Thoracic aorta (tissue), 2 donors: ENCODE data around the gene EMX2. TPM values are rescaled to one million over a fixed set of nuclear protein-coding genes. Genes with fewer than 3 reads are reported as not detected.

Experiments used
- ATAC-seq: fragments of 150-250 bp; one replicate; pipeline ENCODE4 v1.8.0; 2017; ENCODE audit warnings: low read depth; ENCODE audit not compliant: insufficient number of reproducible peaks, low FRiP score
- DNase-seq: peaks from one replicate; pipeline ENCODE4 v3.0.0-alpha.2; 2020; ENCODE audit warnings: low spot score
- H3K27ac ChIP-seq, 2 donors: fragments of 200-600 bp; sonication (generic); 1 replicate in 1 of 2; 2 replicates in 1 of 2; pipeline ENCODE4 v1.5.1; 2016; ENCODE audit warnings: mild to moderate bottlenecking in 2 of 2, moderate library complexity in 2 of 2
- H3K27me3 ChIP-seq: fragments of 200-600 bp; sonication (generic); replicated peaks from 2 replicates; pipeline ENCODE4 v1.6.0; 2016; ENCODE audit warnings: mild to moderate bottlenecking; ENCODE audit not compliant: insufficient read depth
- H3K36me3 ChIP-seq: fragments of 200-600 bp; sonication (generic); one replicate; pipeline ENCODE4 v1.5.1; 2016
- H3K4me1 ChIP-seq, 2 donors: fragments of 200-600 bp; sonication (generic); 1 replicate in 1 of 2; 2 replicates in 1 of 2; pipeline versions ENCODE4 v1.5.1 to v1.6.0; 2016; ENCODE audit warnings: low read depth in 2 of 2, mild to moderate bottlenecking in 1 of 2; ENCODE audit not compliant: control insufficient read depth in 1 of 2
- H3K4me3 ChIP-seq: fragments of 200-600 bp; sonication (generic); 2 replicates; pipeline ENCODE4 v1.5.1; 2016; ENCODE audit warnings: mild to moderate bottlenecking
- H3K9me3 ChIP-seq: fragments of 200-600 bp; sonication (generic); 2 replicates; pipeline ENCODE4 v1.5.1; 2016
- total RNA-seq, 2 donors: library from RNA; depleted of rRNA; stranded (reverse); fragments of >200 nt; gene quantifications; one replicate each; pipeline versions ENCODE4 v1.1.0 to v1.2.3, GENCODE V29; 2016
- TF ChIP-seq, protein P1 (sequence below): fragments of 200-600 bp; sonication (generic); IDR thresholded peaks from one replicate; pipeline ENCODE4 v1.5.1; 2019; ENCODE audit warnings: antibody characterized with exemption

Gene EMX2
- total RNA-seq, 2 donors from 2014 or later, result not detected

GRCh38 chr10:117546020-117546580 lies 3.6 kb downstream of the EMX2 start:
- H3K4me3 ChIP-seq, result no peak overlapping the region
- no peak overlapping the region for H3K27ac ChIP-seq
- H3K4me1 ChIP-seq, result peaks cover 24 to 28% of the 10 kb centered on the region in 2 donors
- TF ChIP-seq, protein P1, sequence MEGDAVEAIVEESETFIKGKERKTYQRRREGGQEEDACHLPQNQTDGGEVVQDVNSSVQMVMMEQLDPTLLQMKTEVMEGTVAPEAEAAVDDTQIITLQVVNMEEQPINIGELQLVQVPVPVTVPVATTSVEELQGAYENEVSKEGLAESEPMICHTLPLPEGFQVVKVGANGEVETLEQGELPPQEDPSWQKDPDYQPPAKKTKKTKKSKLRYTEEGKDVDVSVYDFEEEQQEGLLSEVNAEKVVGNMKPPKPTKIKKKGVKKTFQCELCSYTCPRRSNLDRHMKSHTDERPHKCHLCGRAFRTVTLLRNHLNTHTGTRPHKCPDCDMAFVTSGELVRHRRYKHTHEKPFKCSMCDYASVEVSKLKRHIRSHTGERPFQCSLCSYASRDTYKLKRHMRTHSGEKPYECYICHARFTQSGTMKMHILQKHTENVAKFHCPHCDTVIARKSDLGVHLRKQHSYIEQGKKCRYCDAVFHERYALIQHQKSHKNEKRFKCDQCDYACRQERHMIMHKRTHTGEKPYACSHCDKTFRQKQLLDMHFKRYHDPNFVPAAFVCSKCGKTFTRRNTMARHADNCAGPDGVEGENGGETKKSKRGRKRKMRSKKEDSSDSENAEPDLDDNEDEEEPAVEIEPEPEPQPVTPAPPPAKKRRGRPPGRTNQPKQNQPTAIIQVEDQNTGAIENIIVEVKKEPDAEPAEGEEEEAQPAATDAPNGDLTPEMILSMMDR, result no peak
- no peak for DNase-seq
- no peaks in the 10 kb centered on the region for H3K9me3 ChIP-seq
- no peaks in the 10 kb centered on the region for H3K36me3 ChIP-seq
- ATAC-seq, result no peak
- peaks cover 28% of the 10 kb centered on the region for H3K27me3 ChIP-seq

GRCh38 chr10:117546581-117547015 lies 4.1 kb downstream of the EMX2 start:
- no peaks in the 10 kb centered on the region for H3K9me3 ChIP-seq
- no peak overlapping the region for H3K27ac ChIP-seq
- TF ChIP-seq, protein P1, result no peak
- DNase-seq, result no peak
- ATAC-seq, result no peak
- H3K36me3 ChIP-seq, result no peaks in the 10 kb centered on the region
- peaks cover 24 to 28% of the 10 kb centered on the region in 2 donors for H3K4me1 ChIP-seq
- H3K27me3 ChIP-seq, result peaks cover 29% of the 10 kb centered on the region
- H3K4me3 ChIP-seq, result no peak overlapping the region

DNA sequence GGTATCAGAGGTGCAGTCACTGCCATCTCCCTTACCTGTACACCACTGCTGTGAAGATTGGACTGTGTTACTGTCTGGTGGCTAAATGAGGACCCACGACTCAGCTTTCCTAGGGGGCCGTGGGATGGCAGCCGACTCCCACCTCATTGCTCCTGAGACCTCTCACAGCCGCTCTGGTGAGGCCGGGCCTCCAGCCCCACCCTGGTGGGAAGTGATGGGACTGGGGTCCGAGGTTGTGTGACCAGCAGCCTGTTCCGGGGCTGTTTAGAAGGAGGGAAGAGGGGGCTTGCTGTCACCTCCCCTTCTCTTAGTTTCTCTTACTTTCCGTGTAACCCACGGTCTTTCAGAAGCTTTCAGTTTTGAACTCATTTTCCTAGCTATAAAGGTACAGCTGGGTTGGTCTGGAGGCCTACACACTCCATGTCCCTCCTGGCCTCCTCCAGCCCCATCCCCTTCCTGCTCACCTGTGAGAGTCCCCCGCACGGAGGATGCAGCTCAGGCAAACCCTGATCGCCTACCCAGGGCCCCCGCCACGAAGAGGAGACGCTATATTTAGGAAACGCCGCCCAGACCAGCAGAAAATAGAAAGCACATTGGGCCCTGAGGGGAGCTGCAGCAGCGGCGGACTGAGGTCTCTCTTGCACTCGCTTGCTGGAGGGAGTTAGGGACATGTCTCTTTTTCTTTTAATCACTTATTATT lies 4.6 kb downstream of the EMX2 start:
- TF ChIP-seq, protein P1, result no peak
- Histone ChIP-seq H3K4me1 (peaks cover 24 to 28% of the 10 kb centered on the region in 2 donors), H3K4me3 (no peak overlapping the region), H3K27me3 (peaks cover 29% of the 10 kb centered on the region), H3K9me3 (no peaks in the 10 kb centered on the region), H3K27ac (no peak overlapping the region), H3K36me3 (no peaks in the 10 kb centered on the region)
- ATAC-seq (no peak), DNase-seq (no peak)

DNA sequence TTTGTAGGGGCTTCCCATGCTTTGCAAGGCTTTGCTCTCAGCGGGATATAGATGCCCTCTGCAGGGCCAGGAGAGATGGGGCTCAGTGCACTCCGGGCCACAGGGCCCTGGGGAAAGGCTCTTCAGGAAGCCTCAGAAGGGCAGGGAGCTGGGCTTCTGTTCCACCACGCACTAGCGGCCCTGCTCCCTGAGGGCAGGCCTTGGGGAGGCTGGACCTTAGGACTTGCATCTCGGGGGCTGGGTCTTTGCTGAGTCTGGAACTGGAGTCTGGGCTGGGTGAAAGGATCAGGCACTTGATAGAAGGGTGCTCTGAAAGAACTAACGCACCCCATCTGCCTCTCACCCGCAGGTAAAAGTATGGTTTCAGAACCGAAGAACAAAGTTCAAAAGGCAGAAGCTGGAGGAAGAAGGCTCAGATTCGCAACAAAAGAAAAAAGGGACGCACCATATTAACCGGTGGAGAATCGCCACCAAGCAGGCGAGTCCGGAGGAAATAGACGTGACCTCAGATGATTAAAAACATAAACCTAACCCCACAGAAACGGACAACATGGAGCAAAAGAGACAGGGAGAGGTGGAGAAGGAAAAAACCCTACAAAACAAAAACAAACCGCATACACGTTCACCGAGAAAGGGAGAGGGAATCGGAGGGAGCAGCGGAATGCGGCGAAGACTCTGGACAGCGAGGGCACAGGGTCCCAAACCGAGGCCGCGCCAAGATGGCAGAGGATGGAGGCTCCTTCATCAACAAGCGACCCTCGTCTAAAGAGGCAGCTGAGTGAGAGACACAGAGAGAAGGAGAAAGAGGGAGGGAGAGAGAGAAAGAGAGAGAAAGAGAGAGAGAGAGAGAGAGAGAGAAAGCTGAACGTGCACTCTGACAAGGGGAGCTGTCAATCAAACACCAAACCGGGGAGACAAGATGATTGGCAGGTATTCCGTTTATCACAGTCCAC lies 5.4 kb downstream of the EMX2 start:
- H3K4me1 ChIP-seq, result peaks cover 24 to 27% of the 10 kb centered on the region in 2 donors
- TF ChIP-seq, protein P1, result no peak
- H3K4me3 ChIP-seq, result no peak overlapping the region
- peaks cover 28% of the 10 kb centered on the region for H3K27me3 ChIP-seq
- no peaks in the 10 kb centered on the region for H3K9me3 ChIP-seq
- no peak for ATAC-seq
- no peaks in the 10 kb centered on the region for H3K36me3 ChIP-seq
- DNase-seq, result no peak
- H3K27ac ChIP-seq, result no peak overlapping the region

GRCh38 chr10:117549100-117549585 lies 6.6 kb downstream of the EMX2 start:
- no peak overlapping the region for H3K27ac ChIP-seq
- no peaks in the 10 kb centered on the region for H3K36me3 ChIP-seq
- TF ChIP-seq, protein P1, result no peak
- DNase-seq, result no peak
- H3K4me3 ChIP-seq, result no peak overlapping the region
- peaks cover 22% of the 10 kb centered on the region for H3K27me3 ChIP-seq
- ATAC-seq, result no peak
- no peaks in the 10 kb centered on the region for H3K9me3 ChIP-seq
- H3K4me1 ChIP-seq, result peaks cover 14 to 23% of the 10 kb centered on the region in 2 donors
